Heart left ventricle (tissue), 16 donors: ENCODE measurements around the gene PLIN4. TPM values are rescaled to one million over a fixed set of nuclear protein-coding genes. Genes with fewer than 3 reads are reported as not detected.
"Not testable (repeated sequence)": the region's sequence is repeated elsewhere in the genome, so short reads cannot be mapped to it uniquely, and the experiment has no call there.

ENCODE experiments used
- ATAC-seq, 4 donors: fragments of 200-7000 bp; cut with Tn5 transposase; one replicate each; pipeline ENCODE4 v1.9.1; 2020 to 2022; ENCODE audit warnings: moderate library complexity in 4 of 4, mild to moderate bottlenecking in 3 of 4, moderate number of reproducible peaks in 1 of 4
- DNase-seq, 5 donors: peaks; one replicate each; pipeline ENCODE4 v3.0.0-alpha.2; 2020
- H3K27ac ChIP-seq, 12 donors: fragments of 200-600 bp; sonication (generic) in 4 of 12; one replicate each; pipeline versions ENCODE4 v1.5.0 to v1.8.0; 2016 to 2022; ENCODE audit warnings: mild to moderate bottlenecking in 2 of 12
- H3K27me3 ChIP-seq, 9 donors: fragments of 200-600 bp; sonication (generic) in 2 of 9; one replicate each; pipeline versions ENCODE4 v1.5.1 to v1.8.0; 2016 to 2022; ENCODE audit warnings: mild to moderate bottlenecking in 3 of 9
- H3K36me3 ChIP-seq, 9 donors: fragments of 200-600 bp; sonication (generic) in 2 of 9; one replicate each; pipeline versions ENCODE4 v1.5.0 to v1.8.0; 2018 to 2022; ENCODE audit warnings: mild to moderate bottlenecking in 2 of 9
- H3K4me1 ChIP-seq, 12 donors: fragments of 200-600 bp; sonication (generic) in 4 of 12; one replicate each; pipeline versions ENCODE4 v1.5.0 to v1.8.0; 2016 to 2022; ENCODE audit warnings: mild to moderate bottlenecking in 3 of 12
- H3K4me3 ChIP-seq, 12 donors: fragments of 200-600 bp; sonication (generic) in 4 of 12; one replicate each; pipeline versions ENCODE4 v1.5.0 to v1.8.0; 2017 to 2022; ENCODE audit warnings: mild to moderate bottlenecking in 9 of 12, moderate library complexity in 4 of 12
- H3K9me3 ChIP-seq, 12 donors: fragments of 200-600 bp; sonication (generic) in 4 of 12; one replicate each; pipeline versions ENCODE4 v1.5.0 to v1.8.0; 2016 to 2022; ENCODE audit warnings: mild to moderate bottlenecking in 1 of 12
- CTCF ChIP-seq, 12 donors: fragments of 200-600 bp; sonication (generic) in 4 of 12; IDR thresholded peaks; one replicate each; pipeline versions ENCODE4 v1.5.0 to v1.8.0; 2018 to 2022; ENCODE audit warnings: antibody characterized with exemption in 12 of 12, mild to moderate bottlenecking in 5 of 12
- POLR2A ChIP-seq, 2 donors: fragments of 450-650 bp; IDR thresholded peaks; one replicate each; pipeline ENCODE4 v1.6.1; 2017; ENCODE audit warnings: antibody characterized with exemption in 2 of 2, mild to moderate bottlenecking in 2 of 2, moderate library complexity in 2 of 2
- WGBS, 4 donors: extraction: QIAGEN DNeasy Blood & Tissue Kit in 2 of 4; methylation state at CpG; one replicate each; pipeline versions ENCODE4 v1.1.5 to v1.1.7; 2013 to 2018; 5-methylcytosine and 5-hydroxymethylcytosine counted together
- intact Hi-C, 10 donors: fragments of 100-400 bp; cut with DNase I; formaldehyde crosslinking; loops; one replicate each; pipeline versions ENCODE4 v1.11.1 to v1.14.2; 2022
- long read RNA-seq, 3 donors: library from polyadenylated mRNA; unstranded; transcript quantifications; one replicate each; pipeline ENCODE4 v2.0.0, GENCODE V29; 2020 to 2021
- polyA plus RNA-seq, 2 donors: library from polyadenylated mRNA; stranded (reverse); fragments of 200-250 nt; gene quantifications; one replicate each; pipeline ENCODE4 v1.2.3, GENCODE V29; 2013
- total RNA-seq, 9 donors: library from RNA; depleted of rRNA in 2 of 9; stranded (reverse); fragments of >200 nt in 2 of 9; fragmentation: NEBNext Ultra II Directional in 3 of 9; extraction: Animal tissue kit (Norgen Biotek cat#: 25700) in 3 of 9; gene quantifications; one replicate each; pipeline versions ENCODE4 v1.1.0 to v1.2.4, GENCODE V29; 2016 to 2023
- donor health status: ischemic (EF 13 %, LVEDD 7.1; RV severe dilation, severe dysfunction).
- donor health status: healthy with polysubstance abuse.
- donor health status: DM: no; HTN: yes; CAD: no.
- donor health status: DM: no; HTN: no; CAD: no.
- donor health status: ischemic (EF 25% LVEDD 6.9; RV normal size, moderate dysfunction).
- donor health status: ischemic (EF 25% LVEDD 5.7; RV mildly dilated, moderate dysfunction).
- donor health status: healthy.
- donor health status: DM: yes; HTN: yes; CAD: no.
- donor health status: ischemic (EF 35%, LVEDD 5.7; RV mildly dilated, moderate dysfunction).
- donor health status: nonischemic (EF 11% LVEDD 7.7; RV severe dilation, severe dysfunction).
- donor health status: DM: yes; HTN: yes; CAD: no.
- donor health status: PGD.
- donor health status: ischemic (EF 29% LVEDD 5.4; RV normal size, mild dysfunction).
- donor health status: nonischemic (EF 23%, LVEDD 6.1; RV moderate dilation, normal function).

The PLIN4 gene
- total RNA-seq (100 to 1,000 TPM; 110 to 292 (median 174) TPM), polyA plus RNA-seq (100 to 1,000 TPM in 1 of 2 donors, 10 to 100 TPM in 1; 55.5 to 241 TPM)
- long read RNA-seq, donor 1, full-length matches to known transcripts: 13 of 424 reads
- long read RNA-seq, donor 1, partial matches to known transcripts: 135 of 424 reads
- long read RNA-seq, donor 1, other reads (novel, unspliced or antisense): 276 of 424 reads
- long read RNA-seq, donor 2, full-length matches to known transcripts: 1 of 343 reads
- long read RNA-seq, donor 2, partial matches to known transcripts: 125 of 343 reads
- long read RNA-seq, donor 2, other reads (novel, unspliced or antisense): 217 of 343 reads
- long read RNA-seq, donor 3, full-length matches to known transcripts: 4 of 281 reads
- long read RNA-seq, donor 3, partial matches to known transcripts: 93 of 281 reads
- long read RNA-seq, donor 3, other reads (novel, unspliced or antisense): 184 of 281 reads

- TF ChIP-seq CTCF (IDR thresholded peaks at IDR 0.05) (no peak), POLR2A (IDR thresholded peaks at IDR 0.05) (peak; percentile 40 to 96)
- Histone ChIP-seq H3K36me3 (peaks cover 0 to 20% (median 5%) of the 10 kb centered on the region in 9 donors), H3K4me1 (peaks cover 0 to 40% (median 15%) of the 10 kb centered on the region in 12 donors), H3K9me3 (no peaks in the 10 kb centered on the region), H3K27ac (peak within 1 kb of the TSS; percentile 76 to 99 (median 91)), H3K27me3 (no peaks in the 10 kb centered on the region), H3K4me3 (peak within 1 kb of the TSS; percentile 35 to 75 (median 56))
- intact Hi-C loops: no loop called here
- ATAC-seq (peak; percentile 83 to 87 (median 84)), DNase-seq (peak; percentile 84 to 92 (median 88))
- 28 to 53% (median 40%) methylated on average over 19 to 34 of the region's 34 CpGs for WGBS, 4 donors
These were observed at the start of gene PLIN4 for GRCh38 chr19:4518345-4519171. PLIN4 (minus strand) TSS chr19:4518486; CDS start chr19:4518272, 214 bp downstream.

- Histone ChIP-seq H3K4me1 (peaks cover 0 to 14% (median 4%) of the 10 kb centered on the region in 12 donors), H3K9me3 (no peaks in the 10 kb centered on the region), H3K4me3 (peak overlapping the region in 1 of 12 donors; percentile 3), H3K27me3 (no peaks in the 10 kb centered on the region), H3K36me3 (no peaks in the 10 kb centered on the region), H3K27ac (peak overlapping the region in 9 of 12 donors; percentile 17 to 75 (median 55))
- DNase-seq (peak; percentile 70 to 87 (median 78)), ATAC-seq (peak; percentile 43 to 92 (median 79))
- 40 to 51% (median 45%) methylated on average over 14 of the region's 14 CpGs for WGBS, 4 donors
- no peak for TF ChIP-seq POLR2A (IDR thresholded peaks at IDR 0.05)
- TF ChIP-seq CTCF (IDR thresholded peaks at IDR 0.05): peak; percentile 68 to 81 (median 76)
- intact Hi-C loops: loop anchor here in 1 of 10 donors (2.0 kb wide), 1 partner anchor 69 kb away; no protein-coding TSS in a partner anchor
These were observed 49.3 kb upstream of the PLIN4 start for GRCh38 chr19:4567584-4568071.

DNA sequence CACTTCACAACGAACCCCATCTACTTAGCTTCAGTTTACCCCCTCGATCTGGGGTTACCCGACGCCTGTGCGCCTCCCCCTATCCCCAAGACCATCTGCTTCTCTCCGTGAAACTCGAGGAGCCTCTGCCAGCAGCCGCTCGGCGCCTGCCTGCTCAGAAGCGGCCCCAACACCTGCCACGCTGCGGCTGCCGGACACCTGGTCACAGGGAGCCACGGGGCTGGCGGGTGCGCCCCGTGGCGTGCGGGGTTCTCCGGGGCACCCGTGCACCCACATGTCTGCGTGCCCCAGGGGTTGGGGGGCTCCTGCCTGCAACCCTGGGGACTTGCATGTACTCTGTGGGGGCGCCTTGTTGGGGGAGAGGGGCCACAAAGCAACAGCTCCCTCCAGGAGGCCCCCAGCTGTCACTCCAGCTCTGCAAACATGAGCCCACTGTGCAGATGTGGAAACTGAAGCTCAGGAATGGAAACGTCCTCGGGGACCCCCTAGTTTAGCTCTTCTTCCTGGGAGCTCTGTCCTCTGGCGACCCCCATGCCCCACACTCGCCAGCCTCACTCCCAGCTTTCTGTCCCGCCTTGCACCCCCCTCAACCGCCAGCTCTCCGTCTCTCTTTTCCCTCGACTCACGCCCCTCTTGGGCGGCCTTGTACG, 48.2 kb upstream of the PLIN4 start:
- Histone ChIP-seq H3K9me3 (no peaks in the 10 kb centered on the region), H3K27ac (peak overlapping the region in 4 of 12 donors; percentile 17 to 75 (median 57)), H3K27me3 (no peaks in the 10 kb centered on the region), H3K4me1 (peaks cover 0 to 18% (median 3%) of the 10 kb centered on the region in 12 donors), H3K4me3 (no peak overlapping the region), H3K36me3 (no peaks in the 10 kb centered on the region)
- ATAC-seq (no peak), DNase-seq (no peak)
- 91 to 93% (median 92%) methylated on average over 33 to 35 of the region's 35 CpGs for WGBS, 4 donors
- no peak for TF ChIP-seq POLR2A (IDR thresholded peaks at IDR 0.05)
- TF ChIP-seq CTCF (IDR thresholded peaks at IDR 0.05): no peak
- intact Hi-C loops: loop anchor here in 1 of 10 donors (2.0 kb wide), 1 partner anchor 70 kb away; no protein-coding TSS in a partner anchor

DNA sequence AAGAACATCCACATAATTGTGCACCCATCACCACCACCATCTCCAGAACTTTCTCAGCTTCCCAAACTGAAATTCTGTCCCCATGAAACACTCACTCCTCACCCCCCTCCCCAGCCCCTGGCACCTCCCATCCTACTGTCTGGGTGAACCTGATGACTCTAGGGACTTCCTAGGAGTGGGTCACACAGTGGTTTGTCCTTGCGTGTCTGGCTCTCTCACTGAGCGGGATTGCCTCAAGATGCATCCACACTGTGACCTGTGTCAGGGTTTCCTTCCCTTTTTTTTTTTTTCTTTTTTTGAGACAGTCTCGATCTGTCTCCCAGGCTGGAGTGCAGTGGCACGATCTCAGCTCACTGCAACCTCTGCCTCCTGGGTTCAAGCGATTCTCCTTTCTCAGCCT, 45.3 kb upstream of the PLIN4 start:
- DNase-seq, H3K36me3 ChIP-seq, intact Hi-C loops, H3K4me3 ChIP-seq, H3K9me3 ChIP-seq, H3K27me3 ChIP-seq, H3K27ac ChIP-seq: not testable (repeated sequence)
- peak in 2 of 4 donors; percentile 39 to 53 for ATAC-seq
- 78 to 93% (median 79%) methylated on average over 4 to 5 of the region's 5 CpGs for WGBS, 4 donors
- H3K4me1 ChIP-seq: peaks cover 0 to 26% (median 4%) of the 10 kb centered on the region in 12 donors

GRCh38 chr19:4562085-4562484, 43.8 kb upstream of the PLIN4 start:
- DNase-seq, intact Hi-C loops, H3K36me3 ChIP-seq, H3K27me3 ChIP-seq, H3K4me3 ChIP-seq, H3K9me3 ChIP-seq: not testable (repeated sequence)
- ATAC-seq: peak in 3 of 4 donors; percentile 19 to 53 (median 44)
- H3K4me1 ChIP-seq: peaks cover 0 to 27% (median 5%) of the 10 kb centered on the region in 12 donors
- 76 to 78% (median 76%) methylated on average over 7 of the region's 7 CpGs for WGBS, 4 donors
- H3K27ac ChIP-seq: peak overlapping the region in 1 of 12 donors; percentile 15
